Tibial nerve (tissue), 4 donors: ENCODE data around the gene SSR1. TPM values are rescaled to one million over a fixed set of nuclear protein-coding genes. Genes with fewer than 3 reads are reported as not detected.
"Not testable (repeated sequence)": the region's sequence is repeated elsewhere in the genome, so short reads cannot be mapped to it uniquely, and the experiment has no call there.

Experiments
- DNase-seq, 2 donors: peaks; one replicate each; pipeline ENCODE4 v3.0.0-alpha.2; 2019; ENCODE audit warnings: low spot score in 2 of 2
- H3K27ac ChIP-seq, 4 donors: fragments of 200-600 bp; sonication (generic) in 3 of 4; one replicate each; pipeline ENCODE4 v1.5.1; 2017 to 2019; ENCODE audit warnings: mild to moderate bottlenecking in 1 of 4
- H3K27me3 ChIP-seq, 2 donors: fragments of 200-600 bp; sonication (generic) in 1 of 2; one replicate each; pipeline versions ENCODE4 v1.5.1 to v1.6.0; 2017 to 2019
- H3K36me3 ChIP-seq, 3 donors: fragments of 200-600 bp; sonication (generic); one replicate each; pipeline ENCODE4 v1.5.1; 2018 to 2019
- H3K4me1 ChIP-seq, 4 donors: fragments of 200-600 bp; sonication (generic) in 3 of 4; one replicate each; pipeline ENCODE4 v1.5.1; 2017 to 2019
- H3K4me3 ChIP-seq, 4 donors: fragments of 200-600 bp; sonication (generic) in 3 of 4; one replicate each; pipeline ENCODE4 v1.5.1; 2017 to 2019; ENCODE audit warnings: mild to moderate bottlenecking in 1 of 4, moderate library complexity in 1 of 4
- H3K9me3 ChIP-seq, 4 donors: fragments of 200-600 bp; sonication (generic) in 3 of 4; one replicate each; pipeline ENCODE4 v1.5.1; 2017 to 2019
- CTCF ChIP-seq, 5 experiments: fragments of 200-600 bp in 3 of 5; fragments of 450-650 bp in 2 of 5; sonication (generic) in 3 of 5; IDR thresholded peaks; one replicate each; pipeline ENCODE4 v1.5.1; 2016 to 2019; ENCODE audit warnings: antibody characterized with exemption in 5 of 5, mild to moderate bottlenecking in 3 of 5, moderate library complexity in 2 of 5
- EP300 ChIP-seq, 2 donors: sonication (generic); formaldehyde crosslinking; IDR thresholded peaks; one replicate each; pipeline ENCODE4 v1.6.1; 2017; ENCODE audit warnings: antibody characterized with exemption in 2 of 2, mild to moderate bottlenecking in 1 of 2
- POLR2A ChIP-seq, 2 donors: fragments of 450-650 bp; IDR thresholded peaks; one replicate each; pipeline ENCODE4 v1.6.1; 2017; ENCODE audit warnings: antibody characterized with exemption in 2 of 2, mild to moderate bottlenecking in 2 of 2, moderate library complexity in 2 of 2
- WGBS, 2 donors: methylation state at CpG; one replicate each; pipeline ENCODE4 v1.1.5; 2018; 5-methylcytosine and 5-hydroxymethylcytosine counted together
- total RNA-seq, 4 donors: library from RNA; depleted of rRNA; stranded (reverse); fragments of >200 nt; gene quantifications; one replicate each; pipeline ENCODE4 v1.1.0, GENCODE V29; 2016

The SSR1 gene
- total RNA-seq, 4 donors from 2014 or later: 30.8 to 68.2 (median 51.5) TPM

- Histone ChIP-seq H3K4me3 (no peak overlapping the region), H3K9me3 (no peaks in the 10 kb centered on the region), H3K27ac (no peak overlapping the region), H3K4me1 (no peaks in the 10 kb centered on the region), H3K27me3 (no peaks in the 10 kb centered on the region), H3K36me3 (no peaks in the 10 kb centered on the region)
- TF ChIP-seq CTCF (IDR thresholded peaks at IDR 0.05) (no peak), POLR2A (IDR thresholded peaks at IDR 0.05) (no peak), EP300 (IDR thresholded peaks at IDR 0.05) (no peak)
- no peak for DNase-seq
These were observed 10.1 kb upstream of the SSR1 start for GRCh38 chr6:7323074-7323473.

- DNase-seq, H3K4me3 ChIP-seq, H3K4me1 ChIP-seq, H3K36me3 ChIP-seq, H3K27ac ChIP-seq, H3K9me3 ChIP-seq, H3K27me3 ChIP-seq: not testable (repeated sequence)
- 75 to 79% methylated on average over 6 of the region's 6 CpGs for WGBS, 2 donors
These were observed 8.9 kb upstream of the SSR1 start for GRCh38 chr6:7321866-7322265.

GRCh38 chr6:7319406-7319805 lies 6.4 kb upstream of the SSR1 start:
- WGBS, 2 donors: 92 to 100% methylated on average over 2 of the region's 2 CpGs
- H3K4me1 ChIP-seq: not testable (repeated sequence)

GRCh38 chr6:7317538-7317937 lies 4.5 kb upstream of the SSR1 start:
- Histone ChIP-seq H3K4me1 (peaks cover 0 to 7% (median 0%) of the 10 kb centered on the region in 4 donors), H3K27me3 (no peaks in the 10 kb centered on the region), H3K4me3 (no peak overlapping the region), H3K27ac (no peak overlapping the region), H3K9me3 (no peaks in the 10 kb centered on the region), H3K36me3 (no peaks in the 10 kb centered on the region)
- DNase-seq: no peak
- WGBS, 2 donors: 87 to 90% methylated on average over 9 of the region's 9 CpGs
- TF ChIP-seq EP300 (IDR thresholded peaks at IDR 0.05): no peak
- no peak for TF ChIP-seq POLR2A (IDR thresholded peaks at IDR 0.05)
- TF ChIP-seq CTCF (IDR thresholded peaks at IDR 0.05): no peak

More at GRCh38 chr6:7319406-7319805, 6.4 kb upstream of the SSR1 start:
- not testable (repeated sequence) for H3K27ac ChIP-seq, H3K4me3 ChIP-seq, H3K36me3 ChIP-seq, H3K27me3 ChIP-seq, DNase-seq, H3K9me3 ChIP-seq

GRCh38 chr6:7316658-7317533 lies 3.9 kb upstream of the SSR1 start:
- TF ChIP-seq POLR2A (IDR thresholded peaks at IDR 0.05) (no peak), EP300 (IDR thresholded peaks at IDR 0.05) (no peak), CTCF (IDR thresholded peaks at IDR 0.05) (no peak)
- 95 to 98% methylated on average over 33 to 36 of the region's 41 CpGs for WGBS, 2 donors
- H3K27ac ChIP-seq: no peak overlapping the region
- no peaks in the 10 kb centered on the region for H3K36me3 ChIP-seq
- no peak overlapping the region for H3K4me3 ChIP-seq
- H3K4me1 ChIP-seq: peaks cover 0 to 12% (median under 1%) of the 10 kb centered on the region in 4 donors
- no peak for DNase-seq
- no peaks in the 10 kb centered on the region for H3K27me3 ChIP-seq
- H3K9me3 ChIP-seq: no peaks in the 10 kb centered on the region

- H3K4me3 ChIP-seq: no peak overlapping the region
- no peaks in the 10 kb centered on the region for H3K27me3 ChIP-seq
- peaks cover 0 to 21% (median 8%) of the 10 kb centered on the region in 4 donors for H3K4me1 ChIP-seq
- no peaks in the 10 kb centered on the region for H3K36me3 ChIP-seq
- TF ChIP-seq CTCF (IDR thresholded peaks at IDR 0.05) (no peak), EP300 (IDR thresholded peaks at IDR 0.05) (no peak), POLR2A (IDR thresholded peaks at IDR 0.05) (no peak)
- WGBS, 2 donors: 89 to 92% methylated on average over 6 of the region's 6 CpGs
- no peak for DNase-seq
- no peak overlapping the region for H3K27ac ChIP-seq
- H3K9me3 ChIP-seq: no peaks in the 10 kb centered on the region
These were observed 3.0 kb upstream of the SSR1 start for GRCh38 chr6:7315948-7316365.

- WGBS, 2 donors: 93 to 95% methylated on average over 25 to 27 of the region's 34 CpGs
- H3K27ac ChIP-seq, H3K9me3 ChIP-seq, H3K27me3 ChIP-seq, H3K4me3 ChIP-seq, DNase-seq, H3K36me3 ChIP-seq: not testable (repeated sequence)
- H3K4me1 ChIP-seq: peaks cover 0 to 27% (median 12%) of the 10 kb centered on the region in 4 donors
These were observed 2.3 kb upstream of the SSR1 start for GRCh38 chr6:7315087-7315947.
